GM12878 (cell line): ENCODE data around the gene MYOC. TPM values are rescaled to one million over a fixed set of nuclear protein-coding genes. Genes with fewer than 3 reads are reported as not detected.

ENCODE experiments used
- ATAC-seq: fragments of 200-7000 bp; cut with Tn5 transposase; 3 replicates; pipeline ENCODE4 v1.9.1; 2020; ENCODE audit warnings: mild to moderate bottlenecking, moderate library complexity
- BruUV-seq: library from RNA; stranded (reverse); fragments of 400-500 nt; replicated peaks from 2 replicates; lab custom pipeline; 2021; lab: Mats Ljungman, UMichigan
- CTCF ChIA-PET: fragments of 300-600 bp; sonication (Branson Sonifier 250); formaldehyde crosslinking; extraction: SDS; loops from one replicate; lab custom pipeline; 2021; ENCODE audit warnings: inconsistent platforms; lab: Yijun Ruan, JAX
- POLR2A ChIA-PET: fragments of 350-600 bp; formaldehyde crosslinking; extraction: SDS; loops from one replicate; lab custom pipeline; 2021; ENCODE audit warnings: inconsistent platforms; lab: Charles Lee
- RAD21 ChIA-PET: fragments of 300-600 bp; sonication (Branson Sonifier 250); formaldehyde crosslinking; loops from one replicate; lab custom pipeline; 2023; ENCODE audit warnings: antibody characterized with exemption; ENCODE audit not compliant: unreplicated experiment; lab: Charles Lee
- SMC1A ChIA-PET: fragments of 300-600 bp; sonication (Branson Sonifier 250); formaldehyde crosslinking; loops from one replicate; lab custom pipeline; 2023; ENCODE audit not compliant: unreplicated experiment, uncharacterized antibody; lab: Charles Lee
- DNase-seq: peaks from one replicate; pipeline ENCODE4 v3.0.0-alpha.2; 2011; ENCODE audit warnings: low read depth, low spot score
- FAIRE-seq: peaks from 3 replicates; lab custom pipeline; 2011; peaks lifted over from hg19 to GRCh38; lab: Jason Lieb, UNC
- H2AFZ ChIP-seq: 2 replicates; pipeline ENCODE4 v1.6.0; 2011; ENCODE audit warnings: low read depth, low read length, control low read depth; ENCODE audit not compliant: control insufficient read depth
- H3K27ac ChIP-seq: 2 replicates; pipeline ENCODE4 v1.5.1; 2011; ENCODE audit warnings: control low read depth; ENCODE audit not compliant: control insufficient read depth, insufficient read depth
- H3K27me3 ChIP-seq, 2 experiments: replicated peaks in 1 of 2; 2 replicates each; pipeline versions ENCODE4 v1.6.0 to v1.6.1; 2011; ENCODE audit warnings: low read length in 1 of 2; ENCODE audit not compliant: control insufficient read depth in 2 of 2, insufficient read depth in 2 of 2
- H3K36me3 ChIP-seq, 2 experiments: 2 replicates each; pipeline ENCODE4 v1.5.1; 2011; ENCODE audit warnings: low read length in 1 of 2; ENCODE audit not compliant: control insufficient read depth in 2 of 2, insufficient read depth in 2 of 2
- H3K4me1 ChIP-seq: 2 replicates; pipeline ENCODE4 v1.6.1; 2011; ENCODE audit warnings: mild to moderate bottlenecking, low read length, moderate library complexity, mixed read lengths; ENCODE audit not compliant: control insufficient read depth, insufficient read depth
- H3K4me2 ChIP-seq: 2 replicates; pipeline ENCODE4 v1.6.0; 2011; ENCODE audit warnings: control low read depth; ENCODE audit not compliant: control insufficient read depth, insufficient read depth
- H3K4me3 ChIP-seq: fragments of 200-600 bp; sonication (generic); 2 replicates; pipeline ENCODE4 v1.5.1; 2016
- H3K79me2 ChIP-seq: 2 replicates; pipeline ENCODE4 v1.6.0; 2011; ENCODE audit warnings: low read length; ENCODE audit not compliant: control insufficient read depth, insufficient read depth
- H3K9ac ChIP-seq: 2 replicates; pipeline ENCODE4 v1.8.0; 2011; ENCODE audit warnings: low read length, control low read depth, mixed read lengths; ENCODE audit not compliant: control insufficient read depth, insufficient read depth
- H3K9me3 ChIP-seq: replicated peaks from 3 replicates; pipeline ENCODE4 v1.5.1; 2011; ENCODE audit warnings: mild to moderate bottlenecking, low read length; ENCODE audit not compliant: control insufficient read depth, insufficient read depth
- H4K20me1 ChIP-seq: 2 replicates; pipeline ENCODE4 v1.6.0; 2011; ENCODE audit not compliant: control insufficient read depth, insufficient read depth
- BMI1 ChIP-seq: fragments of 450-650 bp; IDR thresholded peaks from 2 replicates; pipeline ENCODE4 v1.6.1; 2016; ENCODE audit warnings: mild to moderate bottlenecking, moderate library complexity, borderline replicate concordance
- BRCA1 ChIP-seq: IDR thresholded peaks from 2 replicates; pipeline ENCODE4 v1.6.1; 2011; ENCODE audit warnings: low read depth, low read length, improper control_type of control experiment
- CEBPB ChIP-seq, 2 experiments: fragments of 150-350 bp in 1 of 2; IDR thresholded peaks; 2 replicates each; pipeline ENCODE4 v1.6.1; 2012 to 2014; ENCODE audit warnings: low read depth in 2 of 2, low read length in 2 of 2, borderline replicate concordance in 1 of 2, inconsistent platforms in 1 of 2
- CREB1 ChIP-seq: IDR thresholded peaks from 2 replicates; pipeline ENCODE4 v1.6.1; 2012; ENCODE audit warnings: low read depth, mild to moderate bottlenecking, inconsistent platforms
- CREM ChIP-seq: IDR thresholded peaks from 2 replicates; pipeline ENCODE4 v1.6.1; 2014; ENCODE audit warnings: antibody characterized with exemption, low read depth
- E2F8 ChIP-seq: fragments of 450-650 bp; IDR thresholded peaks from 2 replicates; pipeline ENCODE4 v1.6.1; 2018; ENCODE audit warnings: mild to moderate bottlenecking, low read depth, moderate library complexity; ENCODE audit not compliant: partially characterized antibody
- EP300 ChIP-seq, 2 experiments: fragments of 150-350 bp in 1 of 2; IDR thresholded peaks; 2 replicates each; pipeline ENCODE4 v1.6.1; 2011 to 2012; ENCODE audit warnings: low read depth in 2 of 2, low read length in 2 of 2, borderline replicate concordance in 1 of 2, improper control_type of control experiment in 1 of 2, inconsistent platforms in 1 of 2; ENCODE audit not compliant: control insufficient read depth in 1 of 2
- PAX8 ChIP-seq: fragments of 450-650 bp; IDR thresholded peaks from 2 replicates; pipeline ENCODE4 v1.6.1; 2017; ENCODE audit warnings: mild to moderate bottlenecking, moderate library complexity
- SREBF1 ChIP-seq: IDR thresholded peaks from 2 replicates; pipeline ENCODE4 v1.6.1; 2012; ENCODE audit warnings: mild to moderate bottlenecking, low read length
- SUZ12 ChIP-seq: fragments of 200-600 bp; sonication (generic); IDR thresholded peaks from one replicate; pipeline ENCODE4 v1.6.1; 2018; ENCODE audit warnings: antibody characterized with exemption, mild to moderate bottlenecking; ENCODE audit not compliant: unreplicated experiment
- TAF1 ChIP-seq: IDR thresholded peaks from 2 replicates; pipeline ENCODE4 v1.6.1; 2011; ENCODE audit warnings: mild to moderate bottlenecking, low read depth, low read length, borderline replicate concordance
- TBL1XR1 ChIP-seq: IDR thresholded peaks from 2 replicates; pipeline ENCODE4 v1.6.1; 2012; ENCODE audit warnings: low read depth, low read length, improper control_type of control experiment
- ZNF24 ChIP-seq: fragments of 450-650 bp; IDR thresholded peaks from 2 replicates; pipeline ENCODE4 v1.6.1; 2017; ENCODE audit warnings: antibody characterized with exemption, mild to moderate bottlenecking
- ZNF274 ChIP-seq: IDR thresholded peaks from one replicate; pipeline ENCODE4 v1.8.0; 2011; ENCODE audit not compliant: insufficient read length, insufficient read depth
- ZZZ3 ChIP-seq: IDR thresholded peaks from 2 replicates; pipeline ENCODE4 v1.6.1; 2011; ENCODE audit warnings: low read depth; ENCODE audit not compliant: control insufficient read depth, insufficient read length
- WGBS: methylation state at CpG from one replicate; pipeline ENCODE4 v1.1.6; 2016; ENCODE audit warnings: low lambda C conversion rate; ENCODE audit not compliant: insufficient replicate concordance, insufficient coverage; ENCODE audit errors: missing lambda C conversion rate; 5-methylcytosine and 5-hydroxymethylcytosine counted together
- in situ Hi-C: fragments of 300-500 bp; cut with MboI; formaldehyde crosslinking; loops from 9 replicates; pipeline ENCODE4 v1.14.3; 2018; ENCODE audit warnings: mixed read lengths
- intact Hi-C: fragments of 100-400 bp; cut with micrococcal nuclease; formaldehyde crosslinking; loops from one replicate; pipeline ENCODE4 v1.14.2; 2022; ENCODE audit not compliant: unreplicated experiment
- polyA plus RNA-seq, 11 experiments: library from polyadenylated mRNA; depleted of rRNA in 4 of 11; unstranded in 6 of 11; stranded (reverse) in 5 of 11; fragments of >200 nt; fragmentation: Nextera tagmentation in 4 of 11; fragmentation: Illumina TruSeq in 1 of 11; extraction: Ambion mirVana in 4 of 11; extraction: Trizol in 1 of 11; gene quantifications; 1 replicate in 1 of 11; 2 replicates in 10 of 11; pipeline versions ENCODE4 v1.2.1 to v1.2.3, GENCODE V29; 2011 to 2016; ENCODE audit warnings: inconsistent platforms in 2 of 11, missing spikeins in 2 of 11, low read depth in 1 of 11
- total RNA-seq, 4 experiments: library from RNA; depleted of rRNA in 3 of 4; stranded (reverse); fragments of >200 nt in 3 of 4; fragmentation: Illumina TruSeq in 1 of 4; extraction: Trizol in 1 of 4; gene quantifications; 2 replicates each; pipeline versions ENCODE4 v1.2.1 to v1.2.3, GENCODE V29; 2013 to 2021
- TF ChIP-seq, protein P1 (sequence below): fragments of 450-650 bp; conservative IDR thresholded peaks from 2 replicates; pipeline ENCODE4 v1.6.1; 2017; ENCODE audit warnings: mild to moderate bottlenecking, moderate library complexity
- TF ChIP-seq, protein P2 (sequence below): fragments of 450-650 bp; formaldehyde crosslinking; IDR thresholded peaks from 2 replicates; pipeline ENCODE4 v1.4.0; 2020; ENCODE audit warnings: mild to moderate bottlenecking, moderate library complexity

Gene MYOC
- total and polyA plus RNA-seq, 10 of the 15 experiments (the other 5 are each of a cell fraction or from before 2014, with no cell fraction given), result not detected

DNA sequence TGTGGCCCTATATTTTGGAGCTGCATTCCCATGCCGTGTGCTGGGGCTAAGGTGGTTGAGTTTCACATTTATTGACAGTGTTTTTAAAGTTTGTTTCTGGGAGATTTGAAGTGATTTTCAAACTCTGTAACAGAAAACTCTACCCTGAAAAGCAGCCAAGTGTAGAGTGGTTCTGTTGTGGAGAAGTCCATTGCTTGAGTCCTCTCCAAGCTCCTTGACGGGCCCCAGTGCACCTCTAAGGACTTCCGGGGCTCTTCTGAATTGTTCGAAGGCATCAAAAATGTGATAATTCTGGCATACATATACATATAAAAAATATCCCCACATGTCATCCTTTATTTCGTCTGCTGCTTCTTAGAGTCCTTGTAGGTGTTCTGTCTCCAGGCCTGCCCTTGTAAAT, 25.5 kb downstream of the MYOC start:
- H3K4me2 ChIP-seq, result no peak overlapping the region
- no peaks in the 10 kb centered on the region; the same call in 2 of the 3 replicates for H3K9me3 ChIP-seq
- intact Hi-C loops, result no loop called here
- no peaks in the 10 kb centered on the region for H3K79me2 ChIP-seq
- in situ Hi-C loops, result no loop called here
- RAD21 ChIA-PET, result interaction anchor here (0.7 to 3.1 kb wide), 2 partner anchors 12 to 32 kb away, joined by 3 to 8 read pairs; no protein-coding TSS in a partner anchor
- DNase-seq, result no peak
- no TSS peak for BruUV-seq
- ATAC-seq, result no peak
- CTCF ChIA-PET, result interaction anchor here (1.2 to 5.9 kb wide), 2 partner anchors 18 to 94 kb away, joined by 3 to 38 read pairs; no protein-coding TSS in a partner anchor
- no peak overlapping the region for H3K27ac ChIP-seq
- H3K27me3 ChIP-seq, result no peaks in the 10 kb centered on the region
- peaks cover 6% of the 10 kb centered on the region; the same call in 1 of the 2 replicates for H3K4me1 ChIP-seq
- FAIRE-seq, result no peak
- H4K20me1 ChIP-seq, result no peaks in the 10 kb centered on the region
- POLR2A ChIA-PET, result interaction anchor here (1.4 kb wide), 1 partner anchor 9 kb away, joined by 3 read pairs; no protein-coding TSS in a partner anchor
- WGBS, result 59% methylated on average over 5 of the region's 5 CpGs
- H3K9ac ChIP-seq, result no peak overlapping the region
- H2AFZ ChIP-seq, result no peak overlapping the region
- H3K36me3 ChIP-seq, result no peaks in the 10 kb centered on the region
- no peak overlapping the region for H3K4me3 ChIP-seq
- SMC1A ChIA-PET, result interaction anchor here (0.7 to 6.0 kb wide), 4 partner anchors 8 to 31 kb away, joined by 3 to 37 read pairs (median 8); no protein-coding TSS in a partner anchor
- TF ChIP-seq BRCA1 (no peak), E2F8 (no peak), CREB1 (no peak), TBL1XR1 (no peak), SUZ12 (no peak), PAX8 (no peak), ZNF274 (no peak), ZZZ3 (no peak), BMI1 (no peak), ZNF24 (no peak), SREBF1 (no peak), CEBPB (IDR thresholded peaks at IDR 0.05; ENCODE audit: borderline replicate concordance in 1 of 2, low read depth in 2 of 2, low read length in 2 of 2) (no peak), CREM (no peak), EP300 (IDR thresholded peaks at IDR 0.05; ENCODE audit: borderline replicate concordance in 1 of 2, control insufficient read depth in 1 of 2, low read depth in 2 of 2, low read length in 2 of 2) (no peak), TAF1 (no peak)
- TF ChIP-seq, protein P1, sequence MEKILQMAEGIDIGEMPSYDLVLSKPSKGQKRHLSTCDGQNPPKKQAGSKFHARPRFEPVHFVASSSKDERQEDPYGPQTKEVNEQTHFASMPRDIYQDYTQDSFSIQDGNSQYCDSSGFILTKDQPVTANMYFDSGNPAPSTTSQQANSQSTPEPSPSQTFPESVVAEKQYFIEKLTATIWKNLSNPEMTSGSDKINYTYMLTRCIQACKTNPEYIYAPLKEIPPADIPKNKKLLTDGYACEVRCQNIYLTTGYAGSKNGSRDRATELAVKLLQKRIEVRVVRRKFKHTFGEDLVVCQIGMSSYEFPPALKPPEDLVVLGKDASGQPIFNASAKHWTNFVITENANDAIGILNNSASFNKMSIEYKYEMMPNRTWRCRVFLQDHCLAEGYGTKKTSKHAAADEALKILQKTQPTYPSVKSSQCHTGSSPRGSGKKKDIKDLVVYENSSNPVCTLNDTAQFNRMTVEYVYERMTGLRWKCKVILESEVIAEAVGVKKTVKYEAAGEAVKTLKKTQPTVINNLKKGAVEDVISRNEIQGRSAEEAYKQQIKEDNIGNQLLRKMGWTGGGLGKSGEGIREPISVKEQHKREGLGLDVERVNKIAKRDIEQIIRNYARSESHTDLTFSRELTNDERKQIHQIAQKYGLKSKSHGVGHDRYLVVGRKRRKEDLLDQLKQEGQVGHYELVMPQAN, result no peak
- TF ChIP-seq, protein P2, sequence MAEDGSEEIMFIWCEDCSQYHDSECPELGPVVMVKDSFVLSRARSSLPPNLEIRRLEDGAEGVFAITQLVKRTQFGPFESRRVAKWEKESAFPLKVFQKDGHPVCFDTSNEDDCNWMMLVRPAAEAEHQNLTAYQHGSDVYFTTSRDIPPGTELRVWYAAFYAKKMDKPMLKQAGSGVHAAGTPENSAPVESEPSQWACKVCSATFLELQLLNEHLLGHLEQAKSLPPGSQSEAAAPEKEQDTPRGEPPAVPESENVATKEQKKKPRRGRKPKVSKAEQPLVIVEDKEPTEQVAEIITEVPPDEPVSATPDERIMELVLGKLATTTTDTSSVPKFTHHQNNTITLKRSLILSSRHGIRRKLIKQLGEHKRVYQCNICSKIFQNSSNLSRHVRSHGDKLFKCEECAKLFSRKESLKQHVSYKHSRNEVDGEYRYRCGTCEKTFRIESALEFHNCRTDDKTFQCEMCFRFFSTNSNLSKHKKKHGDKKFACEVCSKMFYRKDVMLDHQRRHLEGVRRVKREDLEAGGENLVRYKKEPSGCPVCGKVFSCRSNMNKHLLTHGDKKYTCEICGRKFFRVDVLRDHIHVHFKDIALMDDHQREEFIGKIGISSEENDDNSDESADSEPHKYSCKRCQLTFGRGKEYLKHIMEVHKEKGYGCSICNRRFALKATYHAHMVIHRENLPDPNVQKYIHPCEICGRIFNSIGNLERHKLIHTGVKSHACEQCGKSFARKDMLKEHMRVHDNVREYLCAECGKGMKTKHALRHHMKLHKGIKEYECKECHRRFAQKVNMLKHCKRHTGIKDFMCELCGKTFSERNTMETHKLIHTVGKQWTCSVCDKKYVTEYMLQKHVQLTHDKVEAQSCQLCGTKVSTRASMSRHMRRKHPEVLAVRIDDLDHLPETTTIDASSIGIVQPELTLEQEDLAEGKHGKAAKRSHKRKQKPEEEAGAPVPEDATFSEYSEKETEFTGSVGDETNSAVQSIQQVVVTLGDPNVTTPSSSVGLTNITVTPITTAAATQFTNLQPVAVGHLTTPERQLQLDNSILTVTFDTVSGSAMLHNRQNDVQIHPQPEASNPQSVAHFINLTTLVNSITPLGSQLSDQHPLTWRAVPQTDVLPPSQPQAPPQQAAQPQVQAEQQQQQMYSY (CRISPR knock-in tag), result no peak
